Dendritic cell treated with granulocyte-macrophage colony-stimulating factor and Interleukin-4, amounts not matched to agents 40 ng/mL and 50 ng/mL, for 4 days (primary cell): Measurements from ENCODE around the gene TSACC.
A peak's percentile ranks its signal among the peaks of the same experiment; 100 is the strongest.

Source experiments
- H3K27ac Mint-ChIP-seq: one replicate; pipeline ENCODE4 v1.8.0; 2022; ENCODE audit warnings: mild to moderate bottlenecking, mixed read lengths
- H3K27me3 Mint-ChIP-seq: one replicate; pipeline ENCODE4 v1.8.0; 2022; ENCODE audit warnings: mild to moderate bottlenecking, mixed read lengths
- H3K36me3 Mint-ChIP-seq: one replicate; pipeline ENCODE4 v1.8.0; 2022; ENCODE audit warnings: low read depth, mixed read lengths
- H3K4me1 Mint-ChIP-seq: one replicate; pipeline ENCODE4 v1.8.0; 2022; ENCODE audit warnings: low read depth, mixed read lengths
- H3K4me3 Mint-ChIP-seq: one replicate; pipeline ENCODE4 v1.8.0; 2022; ENCODE audit warnings: mild to moderate bottlenecking, moderate library complexity, mixed read lengths
- H3K9me3 Mint-ChIP-seq: one replicate; pipeline ENCODE4 v1.8.0; 2022; ENCODE audit warnings: mixed read lengths
- intact Hi-C: fragments of 100-400 bp; cut with micrococcal nuclease; formaldehyde crosslinking; loops from one replicate; pipeline ENCODE4 v1.15.0; 2022

Gene TSACC

GRCh38 chr1:156338180-156338976, at the start of gene TSACC, which contains the start of gene CCT3:
TSS of gene TSACC (plus strand) at chr1:156338526. CDS start at chr1:156339758, 1,232 bp downstream.
TSS of gene CCT3 (minus strand) at chr1:156338292. CDS start at chr1:156338184, 108 bp downstream.
- peaks cover 21% of the 10 kb centered on the region for H3K4me1 Mint-ChIP-seq
- peak within 1 kb of the TSS; percentile 98 for H3K4me3 Mint-ChIP-seq
- H3K27ac Mint-ChIP-seq = peak within 1 kb of the TSS; percentile 90
- intact Hi-C loops = loop anchor here (10.0 kb wide), 1 partner anchor 54 kb away; the partner anchor contains the start of genes SMG5 and TMEM79
- H3K36me3 Mint-ChIP-seq = peaks cover 48% of the 10 kb centered on the region
- no peaks in the 10 kb centered on the region for H3K27me3 Mint-ChIP-seq
- no peaks in the 10 kb centered on the region for H3K9me3 Mint-ChIP-seq

- Mint-ChIP-seq H3K27ac (no peak overlapping the region), H3K36me3 (peaks cover 80% of the 10 kb centered on the region)
- intact Hi-C loops = loop anchor here (10.0 kb wide), 1 partner anchor 45 kb away; the partner anchor contains the start of genes CCT3 and TSACC
Measured at GRCh38 chr1:156289857-156290256, 48.5 kb upstream of the TSACC start.

GRCh38 chr1:156291226-156292061, 46.9 kb upstream of the TSACC start:
- H3K9me3 Mint-ChIP-seq = no peaks in the 10 kb centered on the region
- H3K27me3 Mint-ChIP-seq = peaks cover 1% of the 10 kb centered on the region
- peaks cover 53% of the 10 kb centered on the region for H3K4me1 Mint-ChIP-seq
- intact Hi-C loops = no loop called here
- peaks cover 71% of the 10 kb centered on the region for H3K36me3 Mint-ChIP-seq
- H3K4me3 Mint-ChIP-seq = peak overlapping the region; percentile 74
- H3K27ac Mint-ChIP-seq = peak overlapping the region; percentile 81

More at GRCh38 chr1:156289857-156290256, 48.5 kb upstream of the TSACC start:
- H3K4me3 Mint-ChIP-seq = no peak overlapping the region
- no peaks in the 10 kb centered on the region for H3K9me3 Mint-ChIP-seq
- peaks cover under 1% of the 10 kb centered on the region for H3K27me3 Mint-ChIP-seq
- peaks cover 62% of the 10 kb centered on the region for H3K4me1 Mint-ChIP-seq

GRCh38 chr1:156293098-156293434, 45.3 kb upstream of the TSACC start:
- peak overlapping the region; percentile 38 for H3K27ac Mint-ChIP-seq
- H3K27me3 Mint-ChIP-seq = peaks cover 1% of the 10 kb centered on the region
- H3K4me3 Mint-ChIP-seq = peak overlapping the region; percentile 30
- H3K9me3 Mint-ChIP-seq = no peaks in the 10 kb centered on the region
- intact Hi-C loops = no loop called here
- peaks cover 60% of the 10 kb centered on the region for H3K36me3 Mint-ChIP-seq
- H3K4me1 Mint-ChIP-seq = peaks cover 53% of the 10 kb centered on the region

- no peak overlapping the region for H3K27ac Mint-ChIP-seq
- peaks cover 53% of the 10 kb centered on the region for H3K4me1 Mint-ChIP-seq
- H3K4me3 Mint-ChIP-seq = peak overlapping the region; percentile 97
- peaks cover 51% of the 10 kb centered on the region for H3K36me3 Mint-ChIP-seq
- intact Hi-C loops = no loop called here
- H3K9me3 Mint-ChIP-seq = no peaks in the 10 kb centered on the region
- H3K27me3 Mint-ChIP-seq = peaks cover 1% of the 10 kb centered on the region
Measured at GRCh38 chr1:156293895-156294294, 44.4 kb upstream of the TSACC start.

GRCh38 chr1:156295391-156295947, 42.9 kb upstream of the TSACC start, which contains the start of gene GLMP:
TSS of gene GLMP (minus strand) at chr1:156295679. CDS start at chr1:156295645, 34 bp downstream.
- intact Hi-C loops = no loop called here
- peaks cover 1% of the 10 kb centered on the region for H3K27me3 Mint-ChIP-seq

GRCh38 chr1:156298852-156299357, 39.4 kb upstream of the TSACC start, which contains the start of gene VHLL:
TSS of gene VHLL (minus strand) at chr1:156299307. CDS start at chr1:156299189, 118 bp downstream.
- Mint-ChIP-seq H3K9me3 (no peaks in the 10 kb centered on the region), H3K4me3 (no peak within 1 kb of the TSS), H3K27me3 (peaks cover 1% of the 10 kb centered on the region)

More at GRCh38 chr1:156295391-156295947, 42.9 kb upstream of the TSACC start, which contains the start of gene GLMP:
- peaks cover 48% of the 10 kb centered on the region for H3K4me1 Mint-ChIP-seq
- peak within 1 kb of the TSS; percentile 92 for H3K27ac Mint-ChIP-seq
- H3K36me3 Mint-ChIP-seq = peaks cover 47% of the 10 kb centered on the region
- H3K9me3 Mint-ChIP-seq = no peaks in the 10 kb centered on the region
- H3K4me3 Mint-ChIP-seq = peak within 1 kb of the TSS; percentile 97

GRCh38 chr1:156303241-156303640, 35.1 kb upstream of the TSACC start:
- no peaks in the 10 kb centered on the region for H3K27me3 Mint-ChIP-seq
- no peaks in the 10 kb centered on the region for H3K4me1 Mint-ChIP-seq
- H3K27ac Mint-ChIP-seq = no peak overlapping the region
- H3K4me3 Mint-ChIP-seq = no peak overlapping the region
- intact Hi-C loops = no loop called here
- peaks cover 50% of the 10 kb centered on the region for H3K36me3 Mint-ChIP-seq
- H3K9me3 Mint-ChIP-seq = no peaks in the 10 kb centered on the region

More at GRCh38 chr1:156298852-156299357, 39.4 kb upstream of the TSACC start, which contains the start of gene VHLL:
- peaks cover 26% of the 10 kb centered on the region for H3K36me3 Mint-ChIP-seq
- H3K27ac Mint-ChIP-seq = no peak within 1 kb of the TSS
- H3K4me1 Mint-ChIP-seq = peaks cover 15% of the 10 kb centered on the region
- intact Hi-C loops = no loop called here

- Mint-ChIP-seq H3K27ac (no peak overlapping the region), H3K4me1 (no peaks in the 10 kb centered on the region), H3K4me3 (no peak overlapping the region), H3K36me3 (peaks cover 69% of the 10 kb centered on the region), H3K9me3 (no peaks in the 10 kb centered on the region), H3K27me3 (no peaks in the 10 kb centered on the region)
- intact Hi-C loops = no loop called here
Measured at GRCh38 chr1:156305215-156305614, 33.1 kb upstream of the TSACC start.

- Mint-ChIP-seq H3K27ac (no peak overlapping the region), H3K36me3 (peaks cover 95% of the 10 kb centered on the region), H3K27me3 (no peaks in the 10 kb centered on the region), H3K4me1 (peaks cover 5% of the 10 kb centered on the region), H3K4me3 (no peak overlapping the region), H3K9me3 (no peaks in the 10 kb centered on the region)
- intact Hi-C loops = no loop called here
Measured at GRCh38 chr1:156308078-156308477, 30.2 kb upstream of the TSACC start.

GRCh38 chr1:156310962-156311361, 27.4 kb upstream of the TSACC start:
- Mint-ChIP-seq H3K36me3 (peaks cover 92% of the 10 kb centered on the region), H3K27me3 (no peaks in the 10 kb centered on the region)

GRCh38 chr1:156316909-156317308, 21.4 kb upstream of the TSACC start:
- Mint-ChIP-seq H3K4me3 (no peak overlapping the region), H3K9me3 (no peaks in the 10 kb centered on the region), H3K4me1 (peaks cover 11% of the 10 kb centered on the region), H3K27me3 (no peaks in the 10 kb centered on the region), H3K36me3 (peaks cover 91% of the 10 kb centered on the region), H3K27ac (no peak overlapping the region)
- intact Hi-C loops = no loop called here

More at GRCh38 chr1:156310962-156311361, 27.4 kb upstream of the TSACC start:
- Mint-ChIP-seq H3K9me3 (no peaks in the 10 kb centered on the region), H3K27ac (no peak overlapping the region), H3K4me1 (peaks cover 11% of the 10 kb centered on the region), H3K4me3 (no peak overlapping the region)
- intact Hi-C loops = no loop called here

- no peak overlapping the region for H3K27ac Mint-ChIP-seq
- H3K4me3 Mint-ChIP-seq = no peak overlapping the region
- H3K9me3 Mint-ChIP-seq = no peaks in the 10 kb centered on the region
- intact Hi-C loops = no loop called here
- peaks cover 5% of the 10 kb centered on the region for H3K4me1 Mint-ChIP-seq
- H3K27me3 Mint-ChIP-seq = no peaks in the 10 kb centered on the region
- peaks cover 91% of the 10 kb centered on the region for H3K36me3 Mint-ChIP-seq
Measured at GRCh38 chr1:156319664-156320063, 18.7 kb upstream of the TSACC start.
